Measurements from ENCODE around the gene ARHGEF1. TPM values are rescaled to one million over a fixed set of nuclear protein-coding genes. Genes with fewer than 3 reads are reported as not detected.

Gene ARHGEF1
- total RNA-seq, 4 donors from 2014 or later: 34.1 to 106 (median 53.9) TPM

DNA sequence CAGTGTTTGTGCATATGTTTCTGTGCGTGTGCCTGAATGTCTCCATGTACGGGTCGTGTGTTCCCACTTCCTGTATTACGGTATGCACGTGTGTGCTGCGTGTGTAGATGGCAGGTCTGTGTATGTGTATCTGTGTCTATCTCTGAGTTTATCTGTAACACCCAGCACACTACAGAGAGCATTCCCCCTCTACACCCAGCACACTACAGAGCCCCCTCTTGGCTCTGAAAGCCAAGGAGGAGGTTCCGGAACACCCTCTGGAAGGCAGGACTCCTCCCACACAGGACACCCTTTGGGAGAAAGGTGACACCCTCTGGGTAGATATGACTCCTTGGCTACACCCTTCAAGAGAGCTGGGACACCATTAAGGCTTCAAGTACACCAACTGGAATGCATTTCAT lies 47.3 kb downstream of the ARHGEF1 start:
- TF ChIP-seq, protein P1, sequence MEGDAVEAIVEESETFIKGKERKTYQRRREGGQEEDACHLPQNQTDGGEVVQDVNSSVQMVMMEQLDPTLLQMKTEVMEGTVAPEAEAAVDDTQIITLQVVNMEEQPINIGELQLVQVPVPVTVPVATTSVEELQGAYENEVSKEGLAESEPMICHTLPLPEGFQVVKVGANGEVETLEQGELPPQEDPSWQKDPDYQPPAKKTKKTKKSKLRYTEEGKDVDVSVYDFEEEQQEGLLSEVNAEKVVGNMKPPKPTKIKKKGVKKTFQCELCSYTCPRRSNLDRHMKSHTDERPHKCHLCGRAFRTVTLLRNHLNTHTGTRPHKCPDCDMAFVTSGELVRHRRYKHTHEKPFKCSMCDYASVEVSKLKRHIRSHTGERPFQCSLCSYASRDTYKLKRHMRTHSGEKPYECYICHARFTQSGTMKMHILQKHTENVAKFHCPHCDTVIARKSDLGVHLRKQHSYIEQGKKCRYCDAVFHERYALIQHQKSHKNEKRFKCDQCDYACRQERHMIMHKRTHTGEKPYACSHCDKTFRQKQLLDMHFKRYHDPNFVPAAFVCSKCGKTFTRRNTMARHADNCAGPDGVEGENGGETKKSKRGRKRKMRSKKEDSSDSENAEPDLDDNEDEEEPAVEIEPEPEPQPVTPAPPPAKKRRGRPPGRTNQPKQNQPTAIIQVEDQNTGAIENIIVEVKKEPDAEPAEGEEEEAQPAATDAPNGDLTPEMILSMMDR (IDR thresholded peaks at IDR 0.05; ENCODE audit: low read depth): no peak

DNA sequence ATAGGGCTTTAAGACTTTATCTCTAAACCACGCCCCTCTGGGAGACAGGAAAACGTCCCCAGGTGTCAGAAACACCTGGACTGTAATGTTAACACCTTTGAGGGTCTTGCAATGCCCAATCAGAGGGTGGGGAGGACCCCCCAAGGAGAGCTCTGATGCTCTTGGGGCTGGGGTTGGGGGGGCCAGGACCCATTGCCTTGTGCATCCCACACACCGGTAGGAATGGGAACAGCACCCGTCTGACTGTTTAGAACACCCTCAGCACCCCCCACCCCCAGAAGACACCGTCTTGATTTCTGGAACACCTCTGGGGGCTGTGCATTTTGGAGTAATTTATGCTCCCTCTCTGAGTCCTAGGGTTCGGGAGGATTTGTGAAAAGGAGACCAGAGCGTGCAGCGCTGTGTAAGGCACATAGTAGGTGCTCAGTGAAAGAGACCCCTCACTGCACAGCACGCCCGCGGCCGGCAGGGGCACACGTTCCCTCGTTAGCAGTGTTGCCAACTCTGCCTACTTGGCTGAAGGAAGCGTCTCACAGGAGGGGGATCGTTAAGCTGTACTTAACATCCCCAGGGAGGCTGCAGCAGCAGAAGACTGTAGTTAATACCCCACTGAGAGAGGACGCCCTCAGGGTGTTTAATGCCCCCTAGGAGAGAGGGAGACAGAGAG lies 48.1 kb downstream of the ARHGEF1 start:
- TF ChIP-seq, protein P1 (IDR thresholded peaks at IDR 0.05; ENCODE audit: low read depth): no peak

DNA sequence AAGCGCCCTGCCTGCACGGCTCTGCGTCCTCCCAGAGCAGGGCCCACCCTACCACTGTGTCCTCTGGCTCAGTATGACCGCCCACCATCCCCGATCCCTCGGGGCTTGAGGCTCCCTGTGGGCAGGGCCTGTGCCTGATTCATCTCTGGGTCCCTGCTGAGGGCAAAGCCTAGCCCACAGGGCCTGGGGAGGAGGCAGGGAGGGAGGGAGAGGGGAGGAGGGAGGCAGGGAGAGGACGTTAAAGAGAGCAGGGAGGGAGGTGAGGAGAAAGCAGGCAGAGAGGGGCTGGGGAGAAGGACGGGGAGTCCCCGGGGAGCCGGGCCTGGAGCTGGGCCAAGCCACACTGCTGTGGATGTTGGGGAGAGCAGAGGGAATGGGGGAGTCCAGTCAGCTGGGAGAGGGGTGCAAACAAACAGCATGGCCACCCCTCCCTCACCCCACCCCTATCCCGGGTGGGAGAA lies 49.3 kb downstream of the ARHGEF1 start:
- TF ChIP-seq, protein P1 (IDR thresholded peaks at IDR 0.05; ENCODE audit: low read depth): no peak

DNA sequence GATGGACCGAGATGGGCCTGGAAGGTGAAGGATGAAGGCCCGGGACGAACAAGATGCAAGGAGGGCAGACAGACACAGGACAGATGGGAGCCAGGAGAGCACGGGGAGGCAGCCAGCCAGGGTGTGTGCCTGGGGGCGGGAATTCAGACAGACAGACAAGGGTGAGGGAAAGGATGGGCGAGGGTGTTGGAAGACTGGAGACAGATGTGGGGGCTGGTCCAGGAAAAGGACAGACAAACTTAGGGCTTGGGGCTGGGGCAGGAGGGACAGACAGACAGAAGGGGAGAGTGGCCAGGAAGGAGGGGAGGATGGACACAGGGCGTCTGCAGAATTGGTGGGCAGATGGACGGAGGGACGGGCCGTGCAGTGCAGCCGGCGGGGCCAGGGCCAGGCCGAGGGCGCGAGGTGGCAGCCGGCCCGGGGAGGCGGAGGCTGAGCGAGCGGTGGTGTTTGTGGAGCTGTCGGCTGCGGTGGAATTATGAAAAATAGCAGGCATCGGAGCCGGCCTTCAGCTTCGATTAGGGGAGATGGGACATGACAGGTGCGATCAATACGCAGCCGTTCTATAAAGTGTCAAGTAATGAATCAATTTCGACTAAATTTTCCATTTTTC lies 49.8 kb downstream of the ARHGEF1 start:
- TF ChIP-seq, protein P1 (IDR thresholded peaks at IDR 0.05; ENCODE audit: low read depth): no peak

GRCh38 chr19:41933693-41934426 lies 50.9 kb downstream of the ARHGEF1 start:
- TF ChIP-seq, protein P1 (IDR thresholded peaks at IDR 0.05; ENCODE audit: low read depth): no peak

GRCh38 chr19:41934849-41935374 lies 51.9 kb downstream of the ARHGEF1 start:
- TF ChIP-seq, protein P1 (IDR thresholded peaks at IDR 0.05; ENCODE audit: low read depth): no peak
